Central memory CD8-positive, alpha-beta T cell (primary cell): ENCODE measurements around the gene MSH2.
"Not testable (repeated sequence)": the region's sequence is repeated elsewhere in the genome, so short reads cannot be mapped to it uniquely, and the experiment has no call there.

Experiments
- ATAC-seq: fragments of 150-1000 bp; cut with Tn5 transposase; replicated peaks from 2 replicates; pipeline ENCODE4 v1.10.0; 2022; ENCODE audit warnings: mild to moderate bottlenecking, moderate FRiP score, moderate number of reproducible peaks; ENCODE audit not compliant: poor library complexity, severe bottlenecking; ENCODE audit errors: extremely low read depth
- DNase-seq, 2 donors: peaks; one replicate each; pipeline ENCODE4 v3.0.0; 2021; ENCODE audit warnings: low spot score in 2 of 2
- H3K27ac Mint-ChIP-seq: one replicate; pipeline ENCODE4 v1.8.0; 2022; ENCODE audit warnings: low read depth, mild to moderate bottlenecking, moderate library complexity, mixed read lengths
- H3K27me3 Mint-ChIP-seq: one replicate; pipeline ENCODE4 v1.8.0; 2022; ENCODE audit warnings: mixed read lengths
- H3K36me3 Mint-ChIP-seq: one replicate; pipeline ENCODE4 v1.8.0; 2022; ENCODE audit warnings: mild to moderate bottlenecking, moderate library complexity, mixed read lengths; ENCODE audit not compliant: insufficient read depth
- H3K4me1 Mint-ChIP-seq: one replicate; pipeline ENCODE4 v1.8.0; 2022; ENCODE audit warnings: mixed read lengths
- H3K4me3 Mint-ChIP-seq: one replicate; pipeline ENCODE4 v1.8.0; 2022; ENCODE audit warnings: mild to moderate bottlenecking, moderate library complexity, mixed read lengths
- H3K9me3 Mint-ChIP-seq: one replicate; pipeline ENCODE4 v1.8.0; 2022; ENCODE audit warnings: mixed read lengths

The MSH2 gene

GRCh38 chr2:47402805-47403608 lies at the start of gene MSH2:
Gene MSH2 (plus strand): TSS chr2:47403156. CDS start chr2:47403192, 36 bp downstream.
- peak within 1 kb of the TSS; percentile 98 for H3K4me3 Mint-ChIP-seq
- no peaks in the 10 kb centered on the region for H3K9me3 Mint-ChIP-seq
- H3K4me1 Mint-ChIP-seq = peaks cover 32% of the 10 kb centered on the region
- peak within 1 kb of the TSS; percentile 89 for H3K27ac Mint-ChIP-seq
- DNase-seq (peak; percentile 72 to 80), ATAC-seq (peak; percentile 93)
- H3K36me3 Mint-ChIP-seq = peaks cover 18% of the 10 kb centered on the region
- H3K27me3 Mint-ChIP-seq = no peaks in the 10 kb centered on the region

GRCh38 chr2:47354013-47354847 lies 48.7 kb upstream of the MSH2 start:
- no peak for DNase-seq
- peaks cover 2% of the 10 kb centered on the region for H3K36me3 Mint-ChIP-seq
- ATAC-seq = no peak
- H3K4me3 Mint-ChIP-seq = no peak overlapping the region
- no peak overlapping the region for H3K27ac Mint-ChIP-seq
- H3K27me3 Mint-ChIP-seq = peaks cover 4% of the 10 kb centered on the region
- no peaks in the 10 kb centered on the region for H3K4me1 Mint-ChIP-seq
- H3K9me3 Mint-ChIP-seq = no peaks in the 10 kb centered on the region

- H3K36me3 Mint-ChIP-seq = peaks cover 2% of the 10 kb centered on the region
- no peak for DNase-seq
- H3K27ac Mint-ChIP-seq = no peak overlapping the region
- no peaks in the 10 kb centered on the region for H3K4me1 Mint-ChIP-seq
- H3K9me3 Mint-ChIP-seq = no peaks in the 10 kb centered on the region
- peaks cover 10% of the 10 kb centered on the region for H3K27me3 Mint-ChIP-seq
- H3K4me3 Mint-ChIP-seq = no peak overlapping the region
- ATAC-seq = no peak
Measured at GRCh38 chr2:47354848-47355204, 48.1 kb upstream of the MSH2 start.

GRCh38 chr2:47357483-47357882 lies 45.5 kb upstream of the MSH2 start:
- no peak overlapping the region for H3K4me3 Mint-ChIP-seq
- ATAC-seq = no peak
- H3K27me3 Mint-ChIP-seq = peaks cover 10% of the 10 kb centered on the region
- no peaks in the 10 kb centered on the region for H3K9me3 Mint-ChIP-seq
- no peak overlapping the region for H3K27ac Mint-ChIP-seq
- DNase-seq = no peak
- no peaks in the 10 kb centered on the region for H3K4me1 Mint-ChIP-seq
- peaks cover 2% of the 10 kb centered on the region for H3K36me3 Mint-ChIP-seq

- Mint-ChIP-seq H3K27me3 (peaks cover 10% of the 10 kb centered on the region), H3K4me1 (no peaks in the 10 kb centered on the region), H3K36me3 (peaks cover 2% of the 10 kb centered on the region), H3K9me3 (no peaks in the 10 kb centered on the region), H3K4me3 (no peak overlapping the region), H3K27ac (no peak overlapping the region)
- DNase-seq (no peak), ATAC-seq (no peak)
Measured at GRCh38 chr2:47359375-47359868, 43.5 kb upstream of the MSH2 start.

GRCh38 chr2:47360283-47360682 lies 42.7 kb upstream of the MSH2 start:
- DNase-seq = no peak
- ATAC-seq = no peak
- Mint-ChIP-seq H3K36me3 (peaks cover 2% of the 10 kb centered on the region), H3K4me1 (no peaks in the 10 kb centered on the region), H3K27me3 (peaks cover 10% of the 10 kb centered on the region), H3K27ac (no peak overlapping the region), H3K4me3 (no peak overlapping the region), H3K9me3 (no peaks in the 10 kb centered on the region)

- DNase-seq (no peak), ATAC-seq (no peak)
Measured at GRCh38 chr2:47360927-47361326, 42.0 kb upstream of the MSH2 start.

GRCh38 chr2:47361505-47362229 lies 41.3 kb upstream of the MSH2 start:
- H3K27me3 Mint-ChIP-seq = peaks cover 10% of the 10 kb centered on the region
- not testable (repeated sequence) for DNase-seq, H3K36me3 Mint-ChIP-seq

More at GRCh38 chr2:47360927-47361326, 42.0 kb upstream of the MSH2 start:
- no peaks in the 10 kb centered on the region for H3K4me1 Mint-ChIP-seq
- H3K27me3 Mint-ChIP-seq = peaks cover 10% of the 10 kb centered on the region
- no peaks in the 10 kb centered on the region for H3K9me3 Mint-ChIP-seq
- peaks cover 2% of the 10 kb centered on the region for H3K36me3 Mint-ChIP-seq
- no peak overlapping the region for H3K4me3 Mint-ChIP-seq
- H3K27ac Mint-ChIP-seq = no peak overlapping the region

GRCh38 chr2:47373747-47374146 lies 29.2 kb upstream of the MSH2 start:
- Mint-ChIP-seq H3K9me3 (no peaks in the 10 kb centered on the region), H3K36me3 (no peaks in the 10 kb centered on the region), H3K27me3 (peaks cover 20% of the 10 kb centered on the region), H3K4me3 (no peak overlapping the region), H3K4me1 (no peaks in the 10 kb centered on the region), H3K27ac (no peak overlapping the region)
- DNase-seq = no peak
- ATAC-seq = no peak

More at GRCh38 chr2:47361505-47362229, 41.3 kb upstream of the MSH2 start:
- H3K4me1 Mint-ChIP-seq, ATAC-seq, H3K27ac Mint-ChIP-seq, H3K4me3 Mint-ChIP-seq, H3K9me3 Mint-ChIP-seq: not testable (repeated sequence)

GRCh38 chr2:47375307-47375706 lies 27.6 kb upstream of the MSH2 start:
- Mint-ChIP-seq H3K27ac (no peak overlapping the region), H3K4me1 (no peaks in the 10 kb centered on the region), H3K4me3 (no peak overlapping the region), H3K27me3 (peaks cover 16% of the 10 kb centered on the region), H3K36me3 (no peaks in the 10 kb centered on the region), H3K9me3 (no peaks in the 10 kb centered on the region)
- DNase-seq (no peak), ATAC-seq (no peak)

GRCh38 chr2:47379384-47379783 lies 23.6 kb upstream of the MSH2 start:
- Mint-ChIP-seq H3K27ac (no peak overlapping the region), H3K36me3 (no peaks in the 10 kb centered on the region), H3K4me1 (no peaks in the 10 kb centered on the region), H3K4me3 (no peak overlapping the region), H3K27me3 (no peaks in the 10 kb centered on the region), H3K9me3 (no peaks in the 10 kb centered on the region)
- DNase-seq (no peak), ATAC-seq (no peak)

GRCh38 chr2:47381408-47381807 lies 21.5 kb upstream of the MSH2 start:
- Mint-ChIP-seq H3K27me3 (no peaks in the 10 kb centered on the region), H3K9me3 (no peaks in the 10 kb centered on the region), H3K4me1 (no peaks in the 10 kb centered on the region), H3K27ac (no peak overlapping the region), H3K4me3 (no peak overlapping the region), H3K36me3 (no peaks in the 10 kb centered on the region)
- DNase-seq = no peak
- ATAC-seq = no peak
